ENCODE measurements around the gene ZFYVE28.

ZFYVE28 gene

DNA sequence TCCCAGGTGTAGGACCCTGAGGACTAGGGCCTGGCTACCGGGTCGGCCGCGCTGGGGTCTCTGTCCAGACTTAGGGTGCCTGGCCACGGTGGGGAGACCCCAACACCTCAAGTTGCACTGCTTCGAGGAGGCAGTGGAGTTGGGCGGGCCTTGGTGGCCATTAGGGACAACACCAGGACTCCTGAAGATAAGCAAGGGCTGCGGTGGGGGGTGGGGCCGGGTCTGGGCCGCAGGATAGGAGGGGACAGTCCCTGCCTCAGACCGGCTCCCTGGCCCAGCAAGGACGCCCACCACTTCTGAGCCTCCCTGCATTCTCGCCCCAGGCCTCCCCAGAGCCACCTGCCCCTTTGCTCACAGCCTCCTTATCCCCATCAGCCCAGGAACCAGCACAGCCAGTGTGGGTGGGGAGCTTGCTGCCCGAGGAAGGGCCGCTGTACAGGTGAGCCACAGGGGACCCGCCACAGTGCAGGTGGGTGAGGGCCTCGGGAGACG is 151.1 kb downstream of the ZFYVE28 start:
- TF ChIP-seq, protein P1, sequence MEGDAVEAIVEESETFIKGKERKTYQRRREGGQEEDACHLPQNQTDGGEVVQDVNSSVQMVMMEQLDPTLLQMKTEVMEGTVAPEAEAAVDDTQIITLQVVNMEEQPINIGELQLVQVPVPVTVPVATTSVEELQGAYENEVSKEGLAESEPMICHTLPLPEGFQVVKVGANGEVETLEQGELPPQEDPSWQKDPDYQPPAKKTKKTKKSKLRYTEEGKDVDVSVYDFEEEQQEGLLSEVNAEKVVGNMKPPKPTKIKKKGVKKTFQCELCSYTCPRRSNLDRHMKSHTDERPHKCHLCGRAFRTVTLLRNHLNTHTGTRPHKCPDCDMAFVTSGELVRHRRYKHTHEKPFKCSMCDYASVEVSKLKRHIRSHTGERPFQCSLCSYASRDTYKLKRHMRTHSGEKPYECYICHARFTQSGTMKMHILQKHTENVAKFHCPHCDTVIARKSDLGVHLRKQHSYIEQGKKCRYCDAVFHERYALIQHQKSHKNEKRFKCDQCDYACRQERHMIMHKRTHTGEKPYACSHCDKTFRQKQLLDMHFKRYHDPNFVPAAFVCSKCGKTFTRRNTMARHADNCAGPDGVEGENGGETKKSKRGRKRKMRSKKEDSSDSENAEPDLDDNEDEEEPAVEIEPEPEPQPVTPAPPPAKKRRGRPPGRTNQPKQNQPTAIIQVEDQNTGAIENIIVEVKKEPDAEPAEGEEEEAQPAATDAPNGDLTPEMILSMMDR (IDR thresholded peaks at IDR 0.05; ENCODE audit: low read depth, low read length, missing control alignments), result no peak
- H3K4me3 ChIP-seq (ENCODE audit: low read depth, low read length), result no peak overlapping the region
- DNase-seq (ENCODE audit: low read depth), result no peak

DNA sequence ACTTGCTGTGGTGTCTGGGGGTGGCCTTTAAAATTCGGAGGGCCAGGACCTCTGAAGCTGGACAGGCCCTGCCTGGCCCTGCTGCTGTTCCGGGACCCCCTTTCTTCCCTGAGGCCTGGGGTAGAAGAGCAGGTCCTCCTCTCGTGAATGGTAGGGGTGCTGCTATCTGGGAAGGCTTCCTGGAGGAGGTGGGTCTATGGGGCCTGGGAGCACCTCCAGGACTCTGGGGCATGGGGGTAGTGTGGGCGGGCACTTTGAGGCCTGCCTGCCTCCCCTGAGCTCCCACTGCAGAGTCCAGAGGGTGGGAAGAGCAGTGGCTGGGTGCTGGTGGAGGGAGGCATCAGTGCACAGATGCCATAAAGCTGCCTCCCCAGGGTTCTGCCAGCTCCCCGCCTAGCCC is 151.6 kb downstream of the ZFYVE28 start:
- no peak overlapping the region for H3K4me3 ChIP-seq (ENCODE audit: low read depth, low read length)
- TF ChIP-seq, protein P1 (IDR thresholded peaks at IDR 0.05; ENCODE audit: low read depth, low read length, missing control alignments), result no peak
- no peak for DNase-seq (ENCODE audit: low read depth)

DNA sequence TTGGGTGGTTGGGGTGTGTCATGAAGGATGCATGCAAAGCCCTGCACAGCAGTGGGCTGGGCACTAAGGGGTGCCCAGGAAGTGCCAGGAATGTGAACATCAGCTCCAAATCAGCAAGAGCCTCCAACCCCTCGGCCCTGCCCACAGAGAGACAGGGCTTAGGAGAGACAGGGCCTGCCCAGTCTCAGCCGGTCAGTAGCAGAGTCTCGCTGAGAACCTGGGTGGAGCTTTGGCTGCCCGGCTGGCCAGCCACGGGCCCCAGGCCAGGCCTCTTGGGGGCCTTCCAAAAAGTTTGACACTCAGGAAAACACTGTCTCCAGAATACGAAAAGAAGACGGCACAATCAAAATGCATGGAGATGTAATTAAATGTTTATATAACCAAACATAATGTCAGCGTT is 152.3 kb downstream of the ZFYVE28 start:
- H3K4me3 ChIP-seq (ENCODE audit: low read depth, low read length), result no peak overlapping the region
- TF ChIP-seq, protein P1 (IDR thresholded peaks at IDR 0.05; ENCODE audit: low read depth, low read length, missing control alignments), result no peak
- no peak for DNase-seq (ENCODE audit: low read depth)

DNA sequence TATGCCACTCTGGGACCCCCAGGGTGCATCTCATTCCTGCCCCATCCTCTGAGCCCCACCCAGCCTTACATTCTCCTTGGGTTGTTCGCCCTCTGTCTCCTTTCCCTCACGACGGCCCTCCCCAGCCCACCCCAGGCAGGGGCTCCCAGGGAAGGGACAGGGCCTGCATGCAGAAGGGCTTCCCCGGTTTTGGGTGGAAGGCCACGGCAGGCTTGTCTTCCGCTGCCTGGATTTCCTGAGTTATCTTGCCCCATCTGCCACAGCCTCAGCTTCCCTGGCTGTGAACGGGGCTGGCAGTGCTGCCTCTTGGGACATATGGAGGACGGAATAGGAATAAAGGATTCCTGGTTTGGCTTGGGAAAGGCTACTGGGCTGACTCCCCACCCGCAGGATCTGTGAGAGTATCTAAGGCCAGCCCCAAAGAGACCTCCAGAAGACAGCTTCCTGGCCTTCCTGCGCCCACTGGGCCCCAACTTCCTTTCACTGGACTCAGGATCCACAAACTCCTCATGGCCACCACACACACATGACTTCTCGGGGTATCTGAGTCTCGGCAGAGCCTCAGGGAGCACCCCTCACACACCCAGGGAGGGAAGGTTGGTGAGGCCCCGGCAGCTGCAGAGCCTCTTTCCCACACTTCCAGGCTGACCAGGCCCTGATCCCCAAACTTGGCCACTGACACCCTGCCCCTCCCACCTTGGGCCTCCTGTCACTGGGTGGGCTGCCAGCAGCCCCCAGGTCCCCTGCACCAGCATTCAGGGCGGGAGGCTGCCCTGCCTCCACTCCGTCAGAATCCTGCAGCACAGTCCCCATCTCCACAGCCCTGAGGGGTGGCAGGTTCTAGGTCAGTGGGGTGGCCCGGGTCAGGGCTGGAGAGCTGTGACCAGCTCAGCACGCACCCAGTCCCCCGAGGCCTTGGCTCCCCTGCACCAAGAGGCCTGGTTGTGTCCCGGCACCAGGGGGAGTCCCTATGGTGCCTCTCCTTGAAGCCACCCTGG is 153.0 kb downstream of the ZFYVE28 start:
- no peak overlapping the region for H3K4me3 ChIP-seq (ENCODE audit: low read depth, low read length)
- no peak for DNase-seq (ENCODE audit: low read depth)
- TF ChIP-seq, protein P1 (IDR thresholded peaks at IDR 0.05; ENCODE audit: low read depth, low read length, missing control alignments), result no peak

DNA sequence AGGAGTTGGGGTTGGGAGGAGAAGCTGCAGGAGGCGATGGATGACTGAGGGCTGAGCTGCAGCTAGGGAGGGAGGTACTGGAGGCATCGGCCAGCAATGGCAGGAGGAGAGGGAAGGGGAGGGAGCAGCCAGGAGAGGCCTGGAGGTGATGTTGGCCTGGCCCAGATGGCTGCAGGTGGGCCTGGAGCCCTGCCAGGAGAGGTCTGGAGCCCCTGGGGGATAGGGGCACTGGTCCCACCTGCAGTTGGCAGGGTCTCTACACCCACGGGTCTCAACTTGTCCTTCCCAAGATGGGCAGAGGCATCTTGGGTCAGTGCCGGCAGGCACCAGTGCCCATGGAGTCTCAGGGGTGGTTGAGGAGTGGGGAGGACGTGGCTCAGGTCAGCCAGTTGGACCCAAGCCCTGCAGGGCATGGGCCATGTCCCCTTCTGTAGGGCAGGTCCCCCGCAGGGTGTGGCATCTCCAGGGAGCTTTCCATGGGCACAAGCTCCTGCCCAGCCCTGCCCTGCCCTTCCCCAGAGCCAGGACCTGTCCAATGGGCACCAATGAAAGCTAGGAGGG is 153.9 kb downstream of the ZFYVE28 start:
- DNase-seq (ENCODE audit: low read depth), result no peak
- TF ChIP-seq, protein P1 (IDR thresholded peaks at IDR 0.05; ENCODE audit: low read depth, low read length, missing control alignments), result no peak
- H3K4me3 ChIP-seq (ENCODE audit: low read depth, low read length), result no peak overlapping the region

DNA sequence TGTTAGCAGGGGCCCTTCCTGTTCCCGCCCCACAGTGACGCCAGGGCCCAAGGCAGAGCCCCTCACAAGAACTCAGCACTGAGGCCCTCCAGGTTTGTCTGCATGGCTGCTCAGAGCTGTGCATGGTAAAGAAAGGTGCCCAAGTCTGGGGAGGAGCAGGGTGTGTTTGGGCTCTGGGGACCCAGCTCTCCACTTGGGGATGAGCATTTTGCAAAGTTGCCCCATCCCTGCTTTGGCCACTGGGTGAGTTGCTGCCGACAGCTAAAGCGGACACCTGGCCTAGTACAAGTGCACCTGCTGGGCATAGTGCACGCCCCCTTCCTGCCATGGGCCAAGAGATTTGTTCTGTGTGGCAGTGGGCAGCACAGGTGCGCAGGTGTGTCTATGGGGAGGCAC is 154.5 kb downstream of the ZFYVE28 start:
- TF ChIP-seq, protein P1 (IDR thresholded peaks at IDR 0.05; ENCODE audit: low read depth, low read length, missing control alignments), result no peak
- no peak overlapping the region for H3K4me3 ChIP-seq (ENCODE audit: low read depth, low read length)
- DNase-seq (ENCODE audit: low read depth), result no peak
